ENCODE measurements around the gene SLC25A12.

SLC25A12 gene

DNA sequence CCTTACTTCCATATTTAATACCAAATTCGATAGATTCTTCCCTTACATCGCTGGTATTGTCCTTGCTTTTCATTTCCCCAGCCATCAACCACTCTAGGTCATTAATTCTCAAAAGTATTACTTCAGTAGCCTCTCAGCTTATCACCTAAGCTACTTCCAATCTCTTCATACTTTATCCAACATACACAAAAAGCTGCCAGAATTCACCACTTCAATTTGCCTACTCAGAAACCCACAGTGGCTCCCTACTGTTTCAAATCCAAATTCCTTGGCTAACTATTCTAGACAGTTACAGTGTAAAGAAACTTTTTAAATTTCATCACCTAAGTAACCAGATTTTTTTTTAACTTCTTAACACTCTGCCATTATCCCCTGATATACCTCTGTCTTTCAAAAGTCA lies 4.7 kb downstream of the SLC25A12 start:
- DNase-seq: no peak

DNA sequence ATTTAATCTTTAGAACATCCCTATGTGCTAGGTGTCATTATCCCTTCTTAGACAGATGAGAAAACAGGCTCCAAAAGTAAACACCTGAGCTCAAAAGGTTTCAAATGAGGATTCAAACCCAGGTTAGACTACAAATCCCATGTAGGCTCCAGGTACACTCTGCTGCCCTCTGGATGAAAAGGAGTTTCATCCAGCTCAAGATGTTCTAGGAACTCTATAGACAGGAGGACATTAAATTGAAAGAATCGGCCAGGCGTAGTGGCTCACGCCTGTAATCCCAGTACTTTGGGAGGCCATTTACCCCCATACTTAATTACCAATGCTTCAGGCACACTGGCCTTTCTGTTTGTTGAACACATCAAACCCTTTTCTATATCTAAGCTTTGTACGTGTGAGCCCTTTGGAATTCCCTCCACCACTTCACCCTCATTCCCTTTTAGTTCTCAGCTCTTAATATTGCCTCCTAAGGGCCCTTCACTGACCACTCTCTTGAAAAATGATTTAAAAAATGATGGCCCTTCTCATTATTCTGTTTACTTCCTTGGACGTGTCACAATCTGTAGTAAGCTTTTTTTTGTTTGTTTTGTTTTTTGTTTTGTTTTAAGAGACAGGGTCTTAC lies 10.7 kb downstream of the SLC25A12 start:
- no peak for DNase-seq

DNA sequence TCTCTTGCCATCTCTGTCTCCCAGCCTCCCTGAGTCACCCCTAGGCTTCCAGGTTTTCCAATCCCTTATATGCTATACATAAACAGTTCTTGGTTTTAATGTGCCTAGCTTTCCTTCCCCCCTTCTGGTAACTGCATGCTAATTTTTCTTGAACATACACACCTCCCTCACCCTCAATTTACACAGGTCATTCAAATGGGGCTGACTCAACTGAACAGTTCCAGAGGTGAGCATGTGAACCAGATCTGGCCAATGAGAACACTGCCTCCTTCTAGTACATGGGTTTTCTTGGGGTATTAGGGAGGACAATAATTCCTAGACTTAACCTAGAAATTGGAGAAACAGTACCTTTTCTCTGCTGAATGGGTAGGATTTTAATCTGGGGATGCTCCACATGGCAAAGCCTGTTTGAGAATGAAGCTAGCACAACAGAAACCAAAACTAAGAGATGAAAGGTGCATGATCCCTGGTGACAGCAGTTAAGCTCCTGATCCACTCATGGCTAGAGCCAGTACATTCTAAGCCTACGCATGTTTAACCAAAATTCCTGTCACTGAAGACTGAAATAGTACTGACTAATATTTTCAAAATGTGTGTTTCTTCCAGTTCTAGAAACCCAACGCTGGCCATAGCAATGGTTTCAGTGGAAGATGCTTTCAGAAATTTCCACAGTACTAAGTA lies 11.8 kb downstream of the SLC25A12 start:
- no peak for DNase-seq

DNA sequence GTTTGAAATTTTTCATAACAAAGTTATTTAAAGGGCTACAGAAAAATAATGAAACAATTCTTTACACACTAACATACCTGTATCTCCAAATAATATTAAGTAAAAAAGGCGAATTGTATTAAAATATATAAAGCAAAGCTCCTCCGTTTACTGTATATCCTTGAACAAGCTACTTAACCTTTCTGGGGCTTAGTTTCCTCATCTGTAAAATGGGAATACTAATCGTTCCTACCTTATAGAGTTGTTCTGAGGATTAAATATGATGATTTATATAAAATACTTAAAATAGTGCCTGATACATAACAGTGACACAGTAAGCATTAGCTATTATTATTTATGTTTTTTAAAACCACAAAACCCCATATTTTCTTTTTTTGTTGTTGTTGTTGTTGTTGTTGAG lies 13.3 kb downstream of the SLC25A12 start:
- DNase-seq: no peak

DNA sequence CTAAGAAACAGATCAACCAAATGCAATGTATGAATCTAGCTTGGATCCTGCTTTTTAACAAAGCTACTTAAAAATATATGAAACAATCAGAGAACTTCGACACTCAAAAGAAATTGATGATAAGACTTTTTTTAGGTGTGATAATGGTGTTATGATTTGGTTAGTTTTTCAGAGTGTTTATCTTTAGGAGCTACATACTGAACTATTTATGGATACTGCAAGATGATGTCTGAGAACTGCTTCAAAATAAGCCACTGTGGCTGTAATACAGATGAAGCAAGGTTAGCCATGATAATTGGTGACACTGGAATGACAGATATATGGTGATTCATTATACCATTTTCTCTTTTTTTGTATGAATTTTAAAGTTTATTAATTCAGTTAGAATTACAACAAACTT lies 14.2 kb downstream of the SLC25A12 start:
- DNase-seq: no peak

DNA sequence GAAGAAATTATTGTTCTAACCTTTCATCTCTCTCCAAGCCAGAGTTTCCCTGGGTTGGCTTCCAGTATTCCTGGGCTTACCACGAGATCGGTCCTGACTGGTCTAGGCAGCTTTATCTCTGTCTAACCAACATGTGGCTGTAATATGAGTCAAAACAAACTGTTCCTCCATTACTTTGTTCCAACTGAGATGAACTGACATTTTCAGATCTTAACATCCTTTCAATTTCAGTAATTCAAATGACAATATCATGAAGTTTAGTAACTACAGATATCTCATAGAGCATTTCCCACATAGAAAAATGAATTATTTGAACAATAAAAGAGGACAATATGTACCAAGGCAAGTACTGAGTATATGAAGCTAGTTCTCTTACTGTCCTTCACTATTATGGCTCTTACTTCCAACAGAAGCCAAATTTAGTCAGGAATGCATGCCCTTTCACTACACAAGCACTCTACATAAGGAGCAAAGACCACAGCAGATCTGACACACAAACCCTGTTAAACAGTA lies 15.5 kb downstream of the SLC25A12 start:
- DNase-seq: no peak

DNA sequence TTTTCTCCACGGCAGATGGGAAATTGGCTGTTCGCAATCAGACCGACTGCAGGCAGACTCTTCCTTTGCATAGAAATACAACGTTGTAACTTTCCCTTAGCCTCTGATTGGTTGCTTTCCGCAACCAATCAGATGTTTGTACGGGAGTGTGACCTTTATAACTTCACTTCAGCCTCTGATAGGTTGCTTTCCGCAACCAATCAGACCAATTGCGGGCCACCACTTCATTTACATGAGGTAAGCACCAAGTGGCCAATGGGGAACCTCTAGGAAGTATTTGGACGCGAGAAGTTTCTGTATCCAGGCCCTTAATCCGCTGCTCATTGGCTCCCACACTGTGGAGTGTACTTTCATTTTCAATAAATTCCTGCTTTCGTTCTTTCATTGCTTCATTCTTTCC lies 19.1 kb downstream of the SLC25A12 start:
- no peak for DNase-seq

DNA sequence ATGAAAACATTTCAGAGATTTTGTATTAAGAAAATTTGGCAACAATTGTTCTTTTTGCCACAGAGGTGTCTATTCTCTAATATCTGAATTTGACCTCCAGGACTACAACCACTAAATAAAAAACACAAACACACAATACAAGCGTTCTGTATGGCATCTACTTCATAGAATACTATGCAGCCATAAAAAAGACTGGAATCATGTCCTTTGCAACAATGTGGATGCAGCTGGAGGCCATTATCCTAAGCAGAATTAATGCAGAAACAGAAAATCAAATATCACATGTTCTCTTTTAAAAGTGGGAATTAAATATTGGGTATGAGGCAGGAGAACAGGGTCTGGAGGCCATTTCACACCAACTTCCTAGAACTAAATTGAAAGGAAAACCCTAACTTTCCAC lies 19.5 kb downstream of the SLC25A12 start:
- no peak for DNase-seq

DNA sequence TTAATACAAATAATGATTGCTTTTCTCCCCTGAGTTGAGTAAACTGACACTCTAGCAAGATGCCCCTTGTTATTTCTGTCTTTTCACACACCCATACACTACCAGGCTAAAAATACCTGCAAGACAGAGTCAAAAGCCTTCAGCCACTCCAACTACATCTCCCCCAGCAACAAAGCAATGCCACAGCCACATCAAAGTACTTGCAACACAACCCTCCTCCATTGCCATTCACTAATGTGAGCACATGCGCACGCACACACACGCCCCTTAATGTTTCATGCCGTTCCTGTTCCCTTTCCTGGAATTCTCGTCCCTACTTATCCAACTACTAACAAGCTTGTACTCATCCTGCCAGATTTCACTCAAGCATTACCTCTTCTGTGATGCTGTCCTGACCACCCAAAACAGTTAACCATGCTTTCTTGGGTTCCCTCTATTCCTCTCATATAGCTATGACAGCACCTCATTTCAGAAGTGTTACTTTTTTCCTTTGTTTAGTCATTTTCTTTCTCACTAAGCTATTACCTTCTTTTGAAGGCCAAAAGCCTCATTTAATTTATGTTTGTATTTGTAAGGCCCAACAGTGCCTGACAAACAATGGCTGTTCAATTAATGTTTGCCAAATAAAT lies 29.6 kb downstream of the SLC25A12 start:
- DNase-seq: no peak

DNA sequence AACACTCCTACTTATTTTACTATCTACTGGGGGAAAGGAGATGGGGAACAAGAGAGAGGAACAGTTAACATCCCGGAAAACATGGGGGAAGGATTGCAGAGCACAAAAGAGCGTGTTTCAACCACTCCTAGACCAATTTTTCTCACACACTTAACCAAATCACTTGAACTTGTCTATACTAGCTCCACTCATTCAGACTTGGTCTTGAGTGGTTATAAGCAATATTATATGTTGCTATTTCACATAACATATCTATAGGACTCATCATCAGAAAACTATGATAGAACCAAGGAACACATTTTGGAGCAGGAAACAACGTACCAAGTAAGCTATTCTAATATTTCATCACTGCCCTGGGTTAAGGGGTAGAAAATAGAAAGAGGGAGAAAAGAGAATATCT lies 31.5 kb downstream of the SLC25A12 start:
- DNase-seq: no peak

DNA sequence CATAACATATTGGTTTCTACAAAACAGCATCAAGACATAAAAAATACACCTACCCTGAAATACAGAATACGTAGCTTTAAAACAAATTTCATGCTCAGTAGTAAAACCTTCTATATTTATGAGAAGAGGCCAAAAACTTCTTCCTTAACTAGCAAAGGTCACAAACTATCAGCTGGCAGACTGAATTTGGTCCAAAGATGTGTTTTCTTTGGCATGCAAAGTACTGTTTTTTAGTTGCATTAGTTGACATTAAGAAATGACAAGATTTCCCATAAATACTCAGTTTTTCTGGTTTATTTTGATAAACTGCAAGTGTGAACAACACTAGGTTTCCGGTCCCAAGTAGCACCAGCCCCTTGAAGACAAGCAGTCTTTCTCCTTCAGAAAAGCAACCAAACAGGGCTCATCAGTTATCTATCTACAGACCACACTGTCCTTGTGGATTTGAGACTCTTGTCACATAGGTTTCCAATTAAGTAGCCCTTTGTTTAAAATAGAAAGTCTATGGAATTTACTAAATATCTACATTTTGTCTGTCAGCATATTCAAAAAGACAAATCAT lies 35.6 kb downstream of the SLC25A12 start:
- no peak for DNase-seq

DNA sequence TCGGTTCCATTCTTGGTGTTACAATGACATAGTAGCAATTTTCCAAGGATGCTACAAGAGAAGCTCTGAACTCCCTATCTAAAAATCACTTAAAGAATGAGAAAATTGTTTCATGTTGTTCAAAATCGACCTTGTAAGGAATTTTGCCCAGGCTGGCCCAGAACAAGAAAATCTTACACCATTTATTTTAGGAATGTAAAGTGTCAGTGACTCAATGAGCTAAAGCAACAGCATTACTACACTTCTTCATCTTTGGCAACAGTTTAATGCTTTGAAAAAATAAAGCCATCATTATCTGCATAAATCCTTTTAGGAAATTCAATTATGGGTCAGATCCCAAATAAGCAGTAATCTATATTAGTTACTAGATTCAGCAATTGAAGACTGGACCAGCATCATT lies 38.6 kb downstream of the SLC25A12 start:
- DNase-seq: no peak

DNA sequence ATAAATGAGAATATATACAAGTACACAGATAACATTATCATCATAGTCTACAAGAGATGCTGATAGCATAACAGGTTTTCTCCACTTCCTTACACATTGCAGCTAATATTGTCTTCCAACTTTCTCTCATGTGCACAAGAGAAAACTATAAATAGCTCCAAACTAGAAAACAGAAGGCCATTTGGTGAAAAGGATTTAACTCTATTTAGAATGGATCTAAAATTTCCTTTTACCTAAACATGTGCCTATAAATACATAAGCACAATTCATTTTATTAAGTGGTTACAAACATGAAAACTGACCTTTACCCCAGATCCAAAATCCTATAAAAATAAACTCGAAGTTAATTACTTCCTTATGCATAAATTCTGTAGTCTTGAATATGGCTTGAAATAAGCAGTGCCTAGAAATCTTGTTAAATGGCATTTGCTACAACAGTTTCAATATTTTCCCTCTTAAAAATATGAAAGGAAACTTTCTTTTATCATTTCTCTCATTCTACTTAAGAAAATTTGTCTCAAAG lies 41.6 kb downstream of the SLC25A12 start:
- no peak for DNase-seq

DNA sequence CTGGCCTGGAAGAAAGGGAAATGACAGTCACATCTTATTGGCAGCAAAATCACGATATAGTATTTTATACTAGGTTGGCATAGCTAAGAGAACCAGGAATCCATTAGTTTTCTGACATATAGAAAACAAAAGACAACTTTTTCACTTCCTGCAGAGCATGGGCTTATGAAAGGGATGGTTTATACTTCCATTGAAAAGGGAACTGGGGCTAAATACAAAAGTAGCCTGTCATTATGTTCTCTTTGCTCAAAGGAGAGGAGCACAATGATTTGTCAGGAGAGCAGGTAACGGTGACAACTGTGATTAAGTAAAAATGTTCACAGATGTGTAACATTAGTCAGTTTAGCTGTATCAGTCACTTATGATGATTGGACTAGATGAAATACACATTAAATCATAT lies 46.4 kb downstream of the SLC25A12 start:
- DNase-seq: no peak

DNA sequence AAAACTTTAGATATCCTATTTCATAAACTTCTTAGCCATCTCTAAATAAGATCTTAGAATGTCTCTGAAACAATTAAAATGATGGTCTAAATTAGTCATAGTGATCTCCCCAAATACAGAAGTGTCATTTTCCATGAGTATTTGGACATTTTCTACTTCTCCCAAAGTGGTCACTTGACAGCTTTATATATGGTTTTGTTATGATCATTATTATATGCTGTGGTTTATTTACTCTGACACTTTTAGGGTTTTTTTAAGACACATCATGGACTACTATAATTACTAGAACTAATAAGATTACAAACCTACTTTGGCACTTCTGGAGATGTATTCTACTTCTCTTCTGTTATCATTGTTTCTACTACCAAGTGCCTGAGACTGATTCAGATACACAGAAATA lies 47.1 kb downstream of the SLC25A12 start:
- no peak for DNase-seq

DNA sequence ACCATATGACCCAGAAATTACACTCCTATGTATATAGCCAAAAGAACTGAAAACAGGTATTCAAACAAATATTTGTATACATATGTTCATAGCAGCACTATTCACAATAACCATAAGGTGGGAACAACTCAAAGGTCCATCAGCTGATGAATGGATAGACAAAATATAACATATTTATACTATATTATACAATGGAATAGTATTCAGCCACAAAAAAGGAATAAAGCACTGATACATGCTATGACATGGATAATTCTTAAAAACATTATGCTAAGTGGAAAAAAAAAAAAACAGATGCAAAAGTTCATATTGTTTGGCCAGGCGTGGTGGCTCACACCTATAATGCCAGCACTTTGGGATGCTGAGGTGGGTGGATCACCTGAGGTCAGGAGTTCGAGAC lies 52.0 kb downstream of the SLC25A12 start:
- DNase-seq: no peak

DNA sequence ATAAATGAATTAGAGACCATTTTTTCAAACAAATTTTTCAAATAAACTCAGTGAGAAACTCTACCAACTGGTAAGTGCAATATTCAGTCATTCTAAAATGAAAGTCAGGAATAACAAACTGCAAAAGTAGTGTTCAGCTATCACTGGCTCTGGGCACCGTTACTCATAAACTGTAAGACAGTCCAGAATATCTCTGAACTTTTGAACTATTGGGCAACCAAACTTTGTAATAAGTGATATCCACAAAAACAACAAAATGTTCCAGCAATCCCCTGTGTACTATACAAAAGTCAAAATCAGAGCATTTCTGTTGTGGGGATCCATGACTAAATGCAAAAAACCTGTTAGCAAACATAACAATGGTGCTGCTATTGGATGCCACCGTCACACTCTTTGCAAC lies 56.3 kb downstream of the SLC25A12 start:
- no peak for DNase-seq

DNA sequence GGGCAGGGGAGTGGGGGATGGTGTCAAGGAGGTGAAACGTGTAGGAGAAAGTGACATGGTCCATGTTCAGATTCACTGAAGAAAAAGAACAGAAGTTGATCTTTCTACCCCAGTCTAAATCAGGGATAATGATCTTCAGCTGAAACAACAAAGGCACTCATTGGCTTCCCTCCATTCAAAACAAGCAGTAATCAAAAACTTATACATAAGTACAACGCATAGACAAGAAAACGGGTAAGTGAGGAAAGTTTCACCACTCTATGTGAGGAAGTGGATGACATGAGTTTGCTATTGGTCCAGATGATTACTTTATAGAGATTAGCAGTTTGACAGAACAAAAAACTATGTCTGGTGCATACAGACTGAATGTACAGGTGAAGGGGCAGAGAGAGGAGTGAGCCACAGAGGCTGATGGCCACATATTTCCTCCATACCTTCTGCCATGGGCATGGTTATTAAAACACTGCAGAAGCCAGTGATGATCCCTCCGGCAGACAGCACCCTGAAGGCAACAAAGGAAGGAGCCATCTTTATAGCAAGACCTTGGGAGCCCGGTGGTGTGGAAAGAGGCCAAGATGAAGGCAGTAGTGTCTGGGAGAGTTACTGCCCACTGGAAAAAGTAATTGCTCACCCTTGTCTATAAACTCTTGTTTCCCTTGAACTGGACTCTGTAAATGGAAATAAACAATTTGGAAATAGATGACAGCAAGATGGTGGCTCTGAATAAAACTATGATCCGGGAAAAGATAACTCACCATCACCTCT lies 57.7 kb downstream of the SLC25A12 start:
- no peak for DNase-seq

DNA sequence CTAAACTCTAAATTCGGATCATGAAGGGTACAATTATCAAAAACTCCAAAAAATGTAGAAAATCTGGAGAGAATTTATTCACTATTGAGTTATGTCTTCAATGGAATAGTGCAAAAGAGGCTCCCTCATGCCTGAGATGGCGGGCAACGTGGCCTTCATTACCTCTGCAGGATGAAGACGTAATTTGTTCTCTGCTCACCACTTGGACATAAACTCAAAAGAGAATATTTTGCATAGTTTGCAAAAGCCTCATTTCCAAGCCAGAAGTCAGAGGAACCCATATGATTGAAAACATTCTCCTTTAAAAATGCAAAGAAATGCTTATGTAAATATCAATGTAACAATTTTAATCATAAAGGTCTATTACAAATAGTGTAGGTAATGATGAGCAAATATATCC lies 58.7 kb downstream of the SLC25A12 start:
- no peak for DNase-seq

DNA sequence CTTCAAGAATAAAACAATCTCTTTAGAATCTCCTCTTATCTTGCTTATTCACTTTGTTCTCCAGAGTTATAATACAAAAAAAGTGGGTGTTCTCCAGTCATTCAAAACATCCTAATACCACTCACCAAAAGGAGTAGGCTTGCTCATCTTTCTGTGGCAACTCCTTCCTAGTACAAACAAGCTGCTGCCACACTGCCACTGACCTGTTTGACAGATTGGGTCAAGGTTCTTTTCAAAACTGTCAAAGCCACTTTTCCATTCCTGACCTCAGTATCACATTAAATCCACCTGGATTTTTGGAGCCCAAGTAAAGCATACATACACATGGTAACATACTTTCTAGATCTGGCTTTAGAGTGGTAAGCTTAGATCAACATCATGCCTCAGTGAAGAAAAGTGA lies 59.8 kb downstream of the SLC25A12 start:
- no peak for DNase-seq

DNA sequence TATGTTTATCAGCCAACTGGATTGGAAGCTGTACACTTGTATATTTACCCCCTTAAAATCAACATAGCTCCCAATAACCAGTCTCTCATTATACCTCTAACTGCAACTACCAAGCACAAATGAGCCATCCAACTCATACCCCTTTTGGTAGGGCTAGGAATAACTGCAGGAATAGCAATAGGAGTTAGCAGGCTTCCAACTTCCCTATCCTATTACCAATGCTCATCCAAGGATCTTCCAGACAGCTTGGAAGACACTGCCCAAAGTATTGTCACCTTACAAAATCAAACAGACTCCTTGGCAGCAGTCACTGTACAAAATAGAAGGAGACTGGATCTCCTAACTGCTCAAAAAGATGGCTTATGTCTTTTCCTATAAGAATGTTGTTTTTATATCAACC lies 61.6 kb downstream of the SLC25A12 start:
- no peak for DNase-seq

DNA sequence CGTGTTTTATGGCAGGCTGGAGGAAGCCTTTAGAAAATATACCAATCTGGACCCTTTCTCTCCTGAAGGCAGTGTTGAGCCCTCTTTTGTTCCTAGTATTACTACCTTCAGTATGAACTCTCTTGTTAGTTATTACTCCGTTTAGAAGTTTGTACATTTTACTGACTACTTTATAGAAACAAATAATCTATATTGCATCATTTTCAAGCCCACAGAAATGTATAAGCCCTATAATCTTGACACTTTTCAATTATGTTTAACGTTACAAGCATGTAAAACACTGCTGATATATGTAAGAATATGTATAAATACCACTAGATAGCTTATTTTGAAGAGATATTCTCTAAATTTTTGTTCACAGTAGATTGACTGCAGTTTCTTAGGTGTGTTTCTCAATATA lies 64.0 kb downstream of the SLC25A12 start:
- no peak for DNase-seq

DNA sequence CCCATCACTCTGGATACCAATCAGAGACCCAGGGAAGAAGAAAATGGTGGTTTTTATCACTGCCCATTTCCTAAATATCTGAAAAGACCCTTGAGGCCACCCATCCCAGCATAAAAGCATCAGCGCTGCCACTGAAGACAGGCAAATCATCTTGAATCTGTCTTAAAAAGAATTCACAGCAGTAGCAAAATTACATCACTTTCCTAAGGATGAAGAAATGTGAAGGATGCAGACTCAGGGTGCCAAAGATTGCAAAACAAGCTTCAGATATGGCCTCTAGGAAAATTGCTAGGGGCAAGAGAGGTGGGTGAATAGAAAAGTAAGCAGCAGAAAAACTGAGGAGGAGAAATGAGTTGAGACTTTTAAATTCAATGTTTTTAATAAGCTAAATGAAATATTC lies 70.0 kb downstream of the SLC25A12 start:
- DNase-seq: no peak
